RWPE2 (cell line): ENCODE results near the gene HOXB4.

Experiments
- ATAC-seq: fragments of 200-7000 bp; cut with Tn5 transposase; 3 replicates; pipeline ENCODE4 v1.9.1; 2021; ENCODE audit warnings: low read depth
- DNase-seq: peaks from one replicate; pipeline ENCODE4 v3.0.0-alpha.2; 2020; ENCODE audit warnings: low spot score
- H3K27ac ChIP-seq: fragments of 450-650 bp; 2 replicates; pipeline ENCODE4 v1.5.1; 2017; ENCODE audit warnings: mild to moderate bottlenecking; ENCODE audit not compliant: poor library complexity, severe bottlenecking
- H3K27me3 ChIP-seq: fragments of 250-450 bp; sonication (Bioruptor Pico); 2 replicates; pipeline ENCODE4 v1.5.1; 2021; ENCODE audit warnings: mild to moderate bottlenecking, moderate library complexity; ENCODE audit not compliant: insufficient read depth, poor library complexity, severe bottlenecking
- H3K36me3 ChIP-seq: fragments of 250-450 bp; sonication (Bioruptor Pico); 2 replicates; pipeline ENCODE4 v1.5.1; 2020; ENCODE audit warnings: low read depth, mild to moderate bottlenecking, moderate library complexity
- H3K4me1 ChIP-seq: fragments of 250-450 bp; sonication (Bioruptor Pico); 2 replicates; pipeline ENCODE4 v1.5.1; 2021; ENCODE audit warnings: mild to moderate bottlenecking, moderate library complexity; ENCODE audit not compliant: insufficient read depth, poor library complexity, severe bottlenecking
- H3K4me3 ChIP-seq: fragments of 250-450 bp; sonication (Bioruptor Pico); 2 replicates; pipeline ENCODE4 v1.5.1; 2021; ENCODE audit warnings: mild to moderate bottlenecking, moderate library complexity; ENCODE audit not compliant: severe bottlenecking
- H3K9me3 ChIP-seq: fragments of 250-450 bp; sonication (Bioruptor Pico); 2 replicates; pipeline ENCODE4 v1.5.1; 2021; ENCODE audit warnings: mild to moderate bottlenecking, moderate library complexity; ENCODE audit not compliant: severe bottlenecking
- CTCF ChIP-seq: fragments of 450-650 bp; IDR thresholded peaks from one replicate; pipeline ENCODE4 v1.5.1; 2017; ENCODE audit warnings: mild to moderate bottlenecking, moderate library complexity; ENCODE audit not compliant: poor library complexity, severe bottlenecking

Gene HOXB4

GRCh38 chr17:48554412-48555257 lies 23.5 kb downstream of the HOXB4 start:
- Histone ChIP-seq H3K4me1 (peaks cover 15% of the 10 kb centered on the region), H3K4me3 (peak overlapping the region; percentile 31), H3K9me3 (no peaks in the 10 kb centered on the region), H3K27me3 (no peaks in the 10 kb centered on the region), H3K27ac (peak overlapping the region; percentile 36), H3K36me3 (peaks cover 11% of the 10 kb centered on the region; the same call in 1 of the 2 replicates)
- no peak for TF ChIP-seq CTCF
- DNase-seq (no peak), ATAC-seq (peak; percentile 37)

- H3K36me3 ChIP-seq, result peaks cover 15% of the 10 kb centered on the region
- no peaks in the 10 kb centered on the region for H3K27me3 ChIP-seq
- peak overlapping the region; percentile 31 for H3K4me3 ChIP-seq
- H3K27ac ChIP-seq, result peak overlapping the region; percentile 36
- TF ChIP-seq CTCF, result no peak
- ATAC-seq (no peak), DNase-seq (no peak)
- peaks cover 15% of the 10 kb centered on the region for H3K4me1 ChIP-seq
- H3K9me3 ChIP-seq, result no peaks in the 10 kb centered on the region
Observed at GRCh38 chr17:48553826-48554225, 24.3 kb downstream of the HOXB4 start.

- no peaks in the 10 kb centered on the region for H3K9me3 ChIP-seq
- peaks cover 15% of the 10 kb centered on the region for H3K4me1 ChIP-seq
- H3K36me3 ChIP-seq, result peaks cover 19% of the 10 kb centered on the region
- no peak for TF ChIP-seq CTCF
- no peaks in the 10 kb centered on the region for H3K27me3 ChIP-seq
- no peak for DNase-seq
- ATAC-seq, result no peak
- H3K4me3 ChIP-seq, result no peak overlapping the region
- no peak overlapping the region for H3K27ac ChIP-seq
Observed at GRCh38 chr17:48553190-48553547, 25.0 kb downstream of the HOXB4 start.

- Histone ChIP-seq H3K36me3 (peaks cover 19% of the 10 kb centered on the region), H3K4me1 (peaks cover 15% of the 10 kb centered on the region), H3K27me3 (no peaks in the 10 kb centered on the region), H3K9me3 (no peaks in the 10 kb centered on the region), H3K4me3 (no peak overlapping the region), H3K27ac (no peak overlapping the region)
- no peak for DNase-seq
- no peak for ATAC-seq
- no peak for TF ChIP-seq CTCF
Observed at GRCh38 chr17:48552466-48553189, 25.5 kb downstream of the HOXB4 start.
